GM21786 (cell line): Measurements from ENCODE around the gene ATXN7L3.
"Not testable (repeated sequence)": the region's sequence is repeated elsewhere in the genome, so short reads cannot be mapped to it uniquely, and the experiment has no call there.

Source experiments
- ATAC-seq: cut with Tn5 transposase; IDR thresholded peaks from one replicate; pipeline ENCODE4 v1.9.1; 2021; ENCODE audit not compliant: unreplicated experiment

Gene ATXN7L3

DNA sequence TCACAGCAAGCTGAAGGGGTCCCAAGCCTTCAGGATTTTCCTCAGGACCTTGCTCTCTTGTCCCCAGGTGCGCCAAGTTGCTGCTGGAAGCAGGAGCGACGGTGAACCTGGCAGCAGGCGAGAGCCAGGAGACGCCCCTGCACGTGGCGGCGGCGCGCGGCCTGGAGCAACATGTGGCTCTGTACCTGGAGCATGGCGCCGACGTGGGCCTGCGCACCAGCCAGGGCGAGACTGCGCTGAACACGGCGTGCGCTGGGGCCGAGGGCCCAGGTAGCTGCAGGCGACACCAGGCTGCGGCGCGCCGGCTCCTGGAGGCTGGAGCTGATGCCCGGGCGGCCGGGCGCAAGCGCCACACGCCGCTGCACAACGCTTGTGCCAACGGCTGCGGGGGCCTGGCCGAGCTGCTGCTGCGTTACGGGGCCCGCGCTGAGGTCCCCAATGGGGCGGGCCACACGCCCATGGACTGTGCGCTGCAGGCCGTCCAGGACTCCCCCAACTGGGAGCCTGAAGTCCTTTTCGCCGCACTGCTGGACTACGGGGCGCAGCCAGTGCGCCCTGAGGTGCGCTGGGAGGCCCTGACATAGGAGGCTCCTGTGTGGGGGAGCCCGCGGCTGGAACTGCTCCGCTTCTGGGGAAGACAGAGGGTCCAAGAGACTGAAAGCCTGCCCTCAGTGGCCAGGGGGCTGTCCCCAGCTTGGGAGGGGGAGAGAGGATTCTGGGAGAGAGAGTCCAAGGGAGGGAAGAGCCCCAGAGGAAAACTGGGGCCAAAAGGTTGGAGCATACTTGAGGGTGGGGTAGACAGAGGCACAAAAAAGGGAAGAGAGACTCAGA lies 22.8 kb downstream of the ATXN7L3 start:
- ATAC-seq = no peak

DNA sequence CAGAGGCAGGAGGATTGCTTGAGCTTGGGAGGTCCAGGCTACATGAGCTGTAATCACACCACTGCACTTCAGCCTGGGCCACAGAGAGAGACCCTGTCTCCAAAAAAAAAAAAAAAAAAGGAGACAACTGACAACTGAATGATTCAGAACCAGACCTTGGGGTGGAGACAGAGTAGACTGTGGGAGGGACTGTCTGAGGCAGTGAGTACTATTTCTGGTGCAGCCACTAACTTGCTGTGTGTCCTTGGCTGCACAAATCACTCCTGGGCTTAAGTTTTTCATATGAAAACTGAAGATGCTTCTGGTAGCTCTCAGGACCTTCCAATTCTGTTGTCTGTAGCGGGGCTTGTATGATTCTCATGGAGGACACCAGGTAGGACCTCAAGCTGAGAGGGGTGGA lies 23.4 kb downstream of the ATXN7L3 start:
- no peak for ATAC-seq

GRCh38 chr17:44174427-44174826 lies 25.3 kb downstream of the ATXN7L3 start:
- no peak for ATAC-seq

DNA sequence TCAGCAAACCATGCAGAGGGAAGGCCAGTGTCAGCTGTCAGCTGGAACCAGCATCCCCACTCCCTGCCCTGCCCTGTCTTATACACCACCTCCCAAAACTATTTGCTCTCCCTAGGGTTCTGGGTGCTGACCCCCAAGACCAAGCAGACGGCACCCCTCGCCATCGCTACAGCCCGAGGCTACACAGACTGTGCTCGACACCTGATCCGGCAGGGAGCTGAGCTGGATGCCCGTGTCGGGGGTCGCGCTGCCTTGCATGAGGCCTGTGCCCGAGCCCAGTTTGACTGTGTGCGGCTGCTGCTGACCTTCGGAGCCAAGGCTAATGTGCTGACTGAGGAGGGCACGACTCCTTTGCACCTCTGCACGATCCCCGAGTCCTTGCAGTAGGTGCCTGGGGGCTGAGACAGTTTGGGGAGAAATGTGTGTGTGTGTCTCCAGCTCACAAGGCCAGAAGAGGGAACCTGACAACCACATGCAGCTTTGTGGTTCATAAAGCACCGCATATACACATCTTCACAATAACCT lies 27.7 kb downstream of the ATXN7L3 start:
- no peak for ATAC-seq

DNA sequence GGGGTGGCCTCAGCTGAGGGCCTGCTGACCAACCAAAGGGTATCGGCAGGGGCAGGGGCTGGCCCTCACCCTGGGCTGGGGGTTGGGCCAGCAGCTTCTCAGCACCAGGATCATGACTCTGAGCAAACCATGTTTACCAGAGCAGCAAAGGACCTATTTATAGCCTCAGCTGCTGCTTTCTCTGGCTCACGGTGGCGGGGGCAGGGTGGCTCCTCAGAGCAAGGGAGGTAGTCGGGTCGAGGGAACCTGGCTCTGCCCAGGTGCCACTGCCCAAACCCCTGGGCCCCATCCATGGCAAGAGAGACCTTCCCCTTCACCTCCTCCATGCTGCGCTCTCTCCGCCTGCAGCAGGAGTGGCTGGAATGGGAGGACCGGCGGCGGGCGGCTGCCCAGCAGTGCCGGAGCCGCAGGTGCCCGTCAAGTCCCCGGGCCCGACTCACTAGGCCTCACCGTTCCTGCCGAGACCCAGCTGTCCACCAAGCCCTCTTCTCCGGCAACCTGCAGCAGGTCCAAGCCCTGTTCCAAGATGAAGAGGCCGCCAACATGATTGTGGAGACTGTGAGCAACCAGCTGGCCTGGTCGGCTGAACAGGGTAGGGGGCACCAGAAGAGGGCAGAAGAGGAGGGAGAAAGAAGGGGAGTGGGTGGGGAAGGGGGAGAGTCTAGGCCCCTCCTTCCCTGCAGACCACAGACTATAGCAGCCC lies 29.0 kb downstream of the ATXN7L3 start, which contains the start of gene ASB16:
ASB16 (plus strand) TSS at position 206 of the 703 bp plus-strand sequence; CDS start at position 292, 86 bp downstream.
- ATAC-seq = no peak

GRCh38 chr17:44170135-44170498 lies 29.6 kb downstream of the ATXN7L3 start:
- ATAC-seq = no peak

DNA sequence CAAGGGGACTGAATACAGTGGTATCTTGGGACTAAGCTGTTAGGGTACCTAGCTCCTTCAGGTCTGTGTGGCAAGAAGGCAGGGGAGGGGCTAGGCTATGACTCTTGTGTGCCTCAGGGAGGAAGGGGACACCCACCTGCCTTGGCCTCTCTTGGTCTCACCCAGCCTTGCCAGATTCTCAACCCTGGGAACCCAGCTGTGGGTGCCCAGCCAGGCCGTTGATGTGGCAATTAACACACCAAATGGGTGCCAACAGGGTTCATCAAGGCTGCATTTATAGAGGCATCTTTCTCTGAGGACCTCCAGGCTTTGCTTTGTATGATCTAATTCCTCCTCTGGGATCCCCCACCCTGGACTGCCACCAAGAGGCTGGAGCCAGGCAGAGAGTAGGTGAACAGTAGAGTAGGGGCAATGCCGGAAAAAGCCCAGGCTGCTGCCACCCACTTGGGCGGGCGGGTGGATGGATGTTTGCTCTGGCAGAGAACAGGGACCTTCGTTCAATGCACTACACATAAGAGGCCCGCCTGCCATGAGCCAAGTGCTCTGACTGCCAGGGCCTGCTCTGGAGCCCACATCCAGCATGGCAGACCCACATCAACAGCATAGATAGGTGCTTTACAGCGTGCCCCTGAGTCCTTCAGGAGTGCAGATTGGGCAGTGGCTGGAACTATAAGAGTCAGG lies 32.4 kb downstream of the ATXN7L3 start:
- ATAC-seq = no peak

DNA sequence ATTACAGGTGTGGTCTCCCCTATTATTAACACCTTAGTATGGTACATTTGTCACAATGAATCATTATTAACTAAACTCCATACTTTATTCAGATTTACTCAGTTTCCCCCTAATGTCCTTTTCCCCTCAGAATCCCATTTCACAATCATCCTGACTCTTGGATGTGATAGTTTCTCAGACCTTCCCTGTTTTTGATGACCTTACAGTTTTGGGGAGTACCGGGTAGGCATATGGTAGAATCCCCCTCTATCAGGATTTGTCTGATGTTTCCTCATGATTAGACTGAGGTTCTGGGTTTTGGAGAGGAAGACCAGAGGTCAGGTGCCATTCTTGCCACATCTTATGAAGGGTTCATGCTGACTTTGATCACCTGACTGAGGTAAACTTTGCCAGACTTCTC lies 35.2 kb downstream of the ATXN7L3 start:
- no peak for ATAC-seq

- ATAC-seq = no peak
Measured at GRCh38 chr17:44159519-44160210, 40.0 kb downstream of the ATXN7L3 start.

GRCh38 chr17:44155488-44155887 lies 44.2 kb downstream of the ATXN7L3 start:
- no peak for ATAC-seq

DNA sequence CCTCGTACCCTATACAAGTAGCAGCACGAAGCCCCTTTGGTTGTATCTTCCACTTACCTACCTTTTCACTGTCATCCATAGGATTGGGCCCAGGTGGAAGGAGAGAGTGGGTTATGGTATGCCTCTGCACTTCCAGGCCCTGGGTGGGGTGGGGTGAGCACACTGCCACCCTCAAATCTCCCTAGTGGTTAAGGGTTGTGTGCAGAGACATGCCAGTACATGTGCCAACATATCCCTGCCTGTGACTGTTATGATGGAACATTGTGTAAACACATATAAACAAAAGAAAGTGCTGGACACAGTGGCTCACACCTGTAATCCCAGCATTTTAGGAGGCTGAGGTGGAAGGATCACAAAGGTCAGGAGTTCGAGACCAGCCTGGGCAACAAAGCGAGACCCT lies 46.8 kb downstream of the ATXN7L3 start:
- no peak for ATAC-seq

DNA sequence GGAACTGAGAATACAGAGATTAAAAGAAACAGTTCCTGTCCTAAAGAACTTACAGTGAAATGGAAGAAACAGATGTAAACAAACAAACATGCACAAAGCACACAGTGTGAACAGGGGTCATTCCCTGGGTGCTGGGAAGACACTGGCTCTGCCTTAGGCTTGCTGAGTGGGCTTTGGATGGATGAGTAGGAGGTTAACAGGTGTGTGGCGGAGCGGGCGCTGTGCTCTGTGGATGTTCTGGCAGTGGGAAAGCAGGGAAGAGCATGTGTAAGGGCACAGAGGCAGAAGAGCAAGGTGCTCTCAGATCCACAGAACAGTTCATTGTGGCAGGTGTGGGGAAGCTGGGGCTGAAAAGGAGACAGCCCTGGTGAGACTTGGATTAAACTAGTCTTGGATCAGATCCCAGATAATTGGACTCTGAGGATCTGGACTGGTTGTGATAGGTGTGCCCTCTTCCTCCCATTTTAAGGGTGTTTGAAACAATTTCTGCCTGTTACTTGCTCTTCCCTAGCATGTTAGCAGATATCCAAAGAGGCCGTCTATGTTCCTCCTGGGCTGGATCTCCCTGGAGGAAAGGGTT lies 49.8 kb downstream of the ATXN7L3 start:
- no peak for ATAC-seq

DNA sequence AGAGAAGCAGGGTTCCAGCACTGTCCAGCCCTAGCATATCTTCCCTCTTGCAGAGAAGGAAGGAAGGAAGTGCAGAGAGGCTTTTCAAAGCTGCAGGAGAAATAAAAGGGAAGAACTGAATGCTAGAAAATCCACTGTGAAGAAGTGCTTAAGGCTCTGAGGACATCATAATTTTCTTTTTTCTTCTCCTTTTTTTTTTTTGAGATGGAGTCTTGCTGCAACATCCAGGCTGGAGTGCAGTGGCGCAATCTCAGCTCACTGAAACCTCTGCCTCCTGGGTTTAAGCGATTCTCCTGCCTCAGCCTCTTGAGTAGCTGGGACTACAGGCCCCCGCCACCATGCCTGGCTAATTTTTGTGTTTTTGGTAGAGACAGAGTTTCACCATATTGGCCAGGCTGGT lies 50.6 kb downstream of the ATXN7L3 start:
- ATAC-seq = not testable (repeated sequence)

GRCh38 chr17:44147812-44148211 lies 51.9 kb downstream of the ATXN7L3 start:
- ATAC-seq = no peak

DNA sequence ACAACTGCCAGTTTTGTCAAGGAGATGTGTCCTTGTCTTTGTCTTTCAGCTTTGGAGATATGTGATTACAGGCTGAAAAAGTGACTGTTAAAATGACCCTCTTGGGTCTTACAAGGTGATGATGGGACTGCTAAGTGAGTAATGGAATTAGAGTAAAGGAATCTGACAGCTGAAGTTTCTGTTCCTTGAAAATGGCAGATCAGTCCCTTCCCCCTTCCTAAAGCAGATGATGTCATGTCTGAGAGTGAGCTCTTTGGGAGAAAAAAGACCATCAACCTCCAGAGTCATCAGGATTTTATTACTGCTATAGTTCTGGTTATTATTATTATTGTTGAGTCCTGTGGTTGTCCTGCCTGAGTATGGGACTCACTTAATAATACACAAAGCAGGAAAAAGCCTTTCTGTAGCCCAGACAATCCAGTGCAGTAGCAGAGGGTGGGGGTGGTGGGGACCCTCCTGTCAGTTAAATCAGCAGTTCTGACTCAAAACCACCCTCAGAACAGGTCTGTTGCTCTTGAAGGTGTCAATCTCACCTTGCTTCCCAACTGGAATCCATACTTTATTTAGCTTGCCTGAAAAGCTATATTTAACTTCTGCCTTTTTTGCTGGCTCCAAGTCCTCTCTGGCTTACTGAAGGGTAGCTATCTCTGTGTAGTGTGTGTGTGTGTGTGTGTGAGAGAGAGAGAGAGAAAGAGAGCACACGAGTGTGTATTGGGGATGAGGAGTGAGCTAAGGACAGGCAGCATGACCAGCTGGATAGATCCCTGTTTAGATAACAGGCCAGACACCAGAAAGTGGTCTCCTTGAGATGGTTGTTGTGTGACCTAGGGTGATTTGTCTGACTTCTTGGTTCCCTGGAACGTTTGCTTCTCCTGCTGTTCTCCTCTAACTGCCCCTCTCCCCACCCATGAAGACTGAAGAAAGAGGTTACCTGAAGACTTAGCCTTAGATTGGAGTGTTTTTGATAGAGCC lies 53.0 kb downstream of the ATXN7L3 start:
- ATAC-seq = no peak

DNA sequence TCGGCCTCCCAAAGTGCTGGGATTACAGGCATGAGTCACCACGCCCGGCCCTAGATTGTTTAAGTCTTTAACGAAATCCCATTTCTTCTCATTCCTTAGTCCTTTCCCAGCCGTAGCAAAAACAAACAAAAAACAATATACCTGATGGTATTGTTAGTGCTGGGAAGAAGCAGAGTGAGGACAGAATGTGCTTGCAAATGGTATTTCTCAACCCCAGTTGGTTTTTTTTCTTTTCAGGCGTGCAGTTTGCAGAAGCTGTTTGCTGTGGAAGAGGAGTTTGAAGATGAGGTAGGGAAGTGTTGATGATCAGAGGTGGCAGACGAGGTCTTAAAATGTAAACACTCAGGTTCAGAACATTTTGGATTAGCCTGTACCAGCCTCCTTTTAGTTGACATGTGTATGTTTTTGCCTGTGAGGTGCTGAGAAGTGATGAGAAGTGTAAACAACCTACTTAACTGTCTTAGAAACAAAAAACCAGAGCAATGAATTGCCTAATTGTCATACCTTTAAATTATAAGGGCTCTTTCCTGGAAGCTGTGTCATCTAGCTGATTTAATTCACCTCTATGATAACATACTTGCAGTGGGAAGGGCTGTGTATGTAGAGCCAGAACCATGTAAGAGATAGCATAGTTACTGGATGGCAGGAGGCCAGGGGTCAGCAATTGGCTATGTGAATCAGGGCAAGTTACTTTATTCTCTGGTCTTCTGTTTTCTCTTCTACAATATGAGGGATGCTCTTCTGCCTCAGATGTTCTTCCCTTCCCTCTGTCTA lies 54.5 kb downstream of the ATXN7L3 start:
- ATAC-seq = no peak

DNA sequence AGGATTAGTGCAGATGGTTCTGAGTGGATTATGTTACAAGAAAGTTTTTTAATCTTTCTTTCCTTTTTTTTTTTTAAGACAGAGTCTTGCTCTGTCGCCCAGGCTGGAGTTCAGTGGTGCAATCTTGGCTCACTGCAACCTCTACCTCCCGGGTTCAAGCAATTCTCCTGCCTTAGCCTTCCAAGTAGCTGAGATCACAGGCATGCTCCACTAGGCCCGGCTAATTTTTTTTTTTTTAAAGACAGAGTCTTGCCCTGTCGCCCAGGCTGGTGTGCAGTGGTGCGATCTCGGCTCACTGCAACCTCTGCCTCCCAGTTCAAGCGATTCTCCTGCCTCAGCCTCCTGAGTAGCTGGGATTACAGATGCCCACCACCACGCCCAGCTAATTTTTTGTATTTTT lies 55.8 kb downstream of the ATXN7L3 start:
- ATAC-seq = not testable (repeated sequence)
